Stimulated activated naive CD8-positive, alpha-beta T cell treated with anti-CD3 and anti-CD28 coated beads, Interleukin-15, amount 100 ng/mL, for 72 hours (primary cell): Measurements from ENCODE around the gene ARHGEF7.
"Not testable (repeated sequence)": the region's sequence is repeated elsewhere in the genome, so short reads cannot be mapped to it uniquely, and the experiment has no call there.

Source experiments
- ATAC-seq: fragments of 150-1000 bp; cut with Tn5 transposase; 2 replicates; pipeline ENCODE4 v1.10.0; 2021; ENCODE audit warnings: mild to moderate bottlenecking, moderate library complexity
- DNase-seq, 2 donors: peaks; one replicate each; pipeline ENCODE4 v3.0.0; 2021 to 2022
- H3K27ac Mint-ChIP-seq, 2 donors: one replicate each; pipeline ENCODE4 v1.8.0; 2022; ENCODE audit warnings: mild to moderate bottlenecking in 2 of 2, mixed read lengths in 2 of 2, moderate library complexity in 2 of 2
- H3K27me3 Mint-ChIP-seq: one replicate; pipeline ENCODE4 v1.8.0; 2022; ENCODE audit warnings: mixed read lengths
- H3K4me1 Mint-ChIP-seq: one replicate; pipeline ENCODE4 v1.8.0; 2022; ENCODE audit warnings: mild to moderate bottlenecking, mixed read lengths
- H3K4me3 Mint-ChIP-seq, 2 donors: one replicate each; pipeline ENCODE4 v1.8.0; 2022; ENCODE audit warnings: mild to moderate bottlenecking in 2 of 2, mixed read lengths in 2 of 2, moderate library complexity in 1 of 2
- H3K9me3 Mint-ChIP-seq, 2 donors: one replicate each; pipeline ENCODE4 v1.8.0; 2022; ENCODE audit warnings: mixed read lengths in 2 of 2

ARHGEF7 gene

GRCh38 chr13:111115061-111115964, at the start of gene ARHGEF7:
ARHGEF7 (plus strand) TSS chr13:111115310; CDS start chr13:111115527, 217 bp downstream.
- Mint-ChIP-seq H3K27ac (peak within 1 kb of the TSS in 1 of 2 donors; percentile 53), H3K4me1 (peaks cover 15% of the 10 kb centered on the region), H3K4me3 (peak within 1 kb of the TSS; percentile 88 to 90), H3K27me3 (peaks cover 85% of the 10 kb centered on the region), H3K9me3 (no peaks in the 10 kb centered on the region)
- DNase-seq (no peak), ATAC-seq (peak; percentile 63)

- ATAC-seq (no peak), DNase-seq (no peak)
- no peak overlapping the region for H3K27ac Mint-ChIP-seq
- H3K4me3 Mint-ChIP-seq, result no peak overlapping the region
- H3K27me3 Mint-ChIP-seq, result peaks cover 66% of the 10 kb centered on the region
- H3K9me3 Mint-ChIP-seq, result peaks cover 2 to 4% of the 10 kb centered on the region in 2 donors
- H3K4me1 Mint-ChIP-seq, result peaks cover 10% of the 10 kb centered on the region
These were observed 49.4 kb upstream of the ARHGEF7 start for GRCh38 chr13:111065698-111066097.

- H3K27ac Mint-ChIP-seq, result peak overlapping the region in 1 of 2 donors; percentile 87
- peak overlapping the region; percentile 79 to 80 for H3K4me3 Mint-ChIP-seq
- peaks cover 10% of the 10 kb centered on the region for H3K4me1 Mint-ChIP-seq
- H3K27me3 Mint-ChIP-seq, result peaks cover 66% of the 10 kb centered on the region
- DNase-seq (no peak), ATAC-seq (no peak)
- peaks cover 9 to 12% of the 10 kb centered on the region in 2 donors for H3K9me3 Mint-ChIP-seq
These were observed 48.6 kb upstream of the ARHGEF7 start for GRCh38 chr13:111066544-111066943.

- ATAC-seq (no peak), DNase-seq (no peak)
- Mint-ChIP-seq H3K27me3 (peaks cover 63% of the 10 kb centered on the region), H3K9me3 (peaks cover 16 to 21% of the 10 kb centered on the region in 2 donors), H3K27ac (no peak overlapping the region), H3K4me1 (peaks cover 10% of the 10 kb centered on the region), H3K4me3 (peak overlapping the region in 1 of 2 donors; percentile 84)
These were observed 47.1 kb upstream of the ARHGEF7 start for GRCh38 chr13:111068009-111068350.

GRCh38 chr13:111071120-111071519, 44.0 kb upstream of the ARHGEF7 start:
- Mint-ChIP-seq H3K27me3 (peaks cover 32% of the 10 kb centered on the region), H3K4me1 (peaks cover 10% of the 10 kb centered on the region), H3K9me3 (peaks cover 30 to 49% of the 10 kb centered on the region in 2 donors)
- DNase-seq, ATAC-seq, H3K27ac Mint-ChIP-seq, H3K4me3 Mint-ChIP-seq: not testable (repeated sequence)

GRCh38 chr13:111071526-111071925, 43.6 kb upstream of the ARHGEF7 start:
- H3K4me3 Mint-ChIP-seq, ATAC-seq, DNase-seq, H3K4me1 Mint-ChIP-seq, H3K27ac Mint-ChIP-seq: not testable (repeated sequence)
- H3K9me3 Mint-ChIP-seq, result peaks cover 30 to 53% of the 10 kb centered on the region in 2 donors
- H3K27me3 Mint-ChIP-seq, result peaks cover 28% of the 10 kb centered on the region

- Mint-ChIP-seq H3K27ac (no peak overlapping the region), H3K4me3 (no peak overlapping the region), H3K4me1 (no peaks in the 10 kb centered on the region), H3K9me3 (peaks cover 30 to 54% of the 10 kb centered on the region in 2 donors), H3K27me3 (peaks cover 10% of the 10 kb centered on the region)
- ATAC-seq (no peak), DNase-seq (no peak)
These were observed 40.3 kb upstream of the ARHGEF7 start for GRCh38 chr13:111074826-111075225.

- no peak overlapping the region for H3K4me3 Mint-ChIP-seq
- peaks cover 7% of the 10 kb centered on the region for H3K27me3 Mint-ChIP-seq
- H3K9me3 Mint-ChIP-seq, result peaks cover 22 to 43% of the 10 kb centered on the region in 2 donors
- H3K4me1 Mint-ChIP-seq, result no peaks in the 10 kb centered on the region
- no peak overlapping the region for H3K27ac Mint-ChIP-seq
- ATAC-seq (no peak), DNase-seq (no peak)
These were observed 38.7 kb upstream of the ARHGEF7 start for GRCh38 chr13:111076155-111077013.

GRCh38 chr13:111079375-111079774, 35.7 kb upstream of the ARHGEF7 start:
- Mint-ChIP-seq H3K4me3 (no peak overlapping the region), H3K27me3 (no peaks in the 10 kb centered on the region), H3K9me3 (peaks cover 9 to 22% of the 10 kb centered on the region in 2 donors), H3K4me1 (no peaks in the 10 kb centered on the region), H3K27ac (no peak overlapping the region)
- DNase-seq (no peak), ATAC-seq (no peak)

- no peak overlapping the region for H3K27ac Mint-ChIP-seq
- H3K4me1 Mint-ChIP-seq, result no peaks in the 10 kb centered on the region
- no peak for DNase-seq
- no peaks in the 10 kb centered on the region for H3K27me3 Mint-ChIP-seq
- H3K9me3 Mint-ChIP-seq, result peaks cover 5 to 10% of the 10 kb centered on the region in 2 donors
- no peak for ATAC-seq
- no peak overlapping the region for H3K4me3 Mint-ChIP-seq
These were observed 34.5 kb upstream of the ARHGEF7 start for GRCh38 chr13:111080642-111081041.

- no peak for ATAC-seq
These were observed 32.9 kb upstream of the ARHGEF7 start for GRCh38 chr13:111082240-111082639.

GRCh38 chr13:111082769-111083168, 32.3 kb upstream of the ARHGEF7 start:
- H3K27ac Mint-ChIP-seq, DNase-seq, ATAC-seq, H3K4me3 Mint-ChIP-seq, H3K4me1 Mint-ChIP-seq, H3K27me3 Mint-ChIP-seq, H3K9me3 Mint-ChIP-seq: not testable (repeated sequence)

More at GRCh38 chr13:111082240-111082639, 32.9 kb upstream of the ARHGEF7 start:
- Mint-ChIP-seq H3K27me3 (no peaks in the 10 kb centered on the region), H3K9me3 (no peaks in the 10 kb centered on the region), H3K4me1 (no peaks in the 10 kb centered on the region), H3K27ac (no peak overlapping the region), H3K4me3 (no peak overlapping the region)
- no peak for DNase-seq

- not testable (repeated sequence) for H3K27me3 Mint-ChIP-seq, DNase-seq, H3K9me3 Mint-ChIP-seq, H3K4me1 Mint-ChIP-seq, ATAC-seq, H3K4me3 Mint-ChIP-seq, H3K27ac Mint-ChIP-seq
These were observed 31.4 kb upstream of the ARHGEF7 start for GRCh38 chr13:111083693-111084092.

- H3K27me3 Mint-ChIP-seq, result peaks cover 44% of the 10 kb centered on the region
- no peaks in the 10 kb centered on the region for H3K9me3 Mint-ChIP-seq
- H3K4me1 Mint-ChIP-seq, result no peaks in the 10 kb centered on the region
- H3K27ac Mint-ChIP-seq, result no peak overlapping the region
- ATAC-seq (no peak), DNase-seq (no peak)
- no peak overlapping the region for H3K4me3 Mint-ChIP-seq
These were observed 24.9 kb upstream of the ARHGEF7 start for GRCh38 chr13:111090169-111090568.

GRCh38 chr13:111092685-111093084, 22.4 kb upstream of the ARHGEF7 start:
- Mint-ChIP-seq H3K27ac (no peak overlapping the region), H3K4me3 (no peak overlapping the region)

GRCh38 chr13:111093136-111093535, 22.0 kb upstream of the ARHGEF7 start:
- Mint-ChIP-seq H3K4me1 (no peaks in the 10 kb centered on the region), H3K27me3 (peaks cover 71% of the 10 kb centered on the region), H3K4me3 (no peak overlapping the region), H3K9me3 (no peaks in the 10 kb centered on the region), H3K27ac (no peak overlapping the region)
- DNase-seq (no peak), ATAC-seq (no peak)

More at GRCh38 chr13:111092685-111093084, 22.4 kb upstream of the ARHGEF7 start:
- DNase-seq, result no peak
- ATAC-seq, result no peak
- H3K27me3 Mint-ChIP-seq, result peaks cover 67% of the 10 kb centered on the region
- no peaks in the 10 kb centered on the region for H3K9me3 Mint-ChIP-seq
- H3K4me1 Mint-ChIP-seq, result no peaks in the 10 kb centered on the region
